ENCODE data around the gene IDH2.
A peak's percentile ranks its signal among the peaks of the same experiment; 100 is the strongest.

The IDH2 gene

GRCh38 chr15:90099072-90099867 is 3.0 kb downstream of the IDH2 start:
- POLR2A ChIA-PET = interaction anchor here (0.5 kb wide), 1 partner anchor 694 kb away, joined by 3 read pairs; no protein-coding TSS in a partner anchor
- Histone ChIP-seq H3K27ac (ENCODE audit: extremely low read depth, low read depth, low read length) (no peak overlapping the region), H3K4me1 (ENCODE audit: control insufficient read depth, insufficient read depth, low read length) (peaks cover 8% of the 10 kb centered on the region)

DNA sequence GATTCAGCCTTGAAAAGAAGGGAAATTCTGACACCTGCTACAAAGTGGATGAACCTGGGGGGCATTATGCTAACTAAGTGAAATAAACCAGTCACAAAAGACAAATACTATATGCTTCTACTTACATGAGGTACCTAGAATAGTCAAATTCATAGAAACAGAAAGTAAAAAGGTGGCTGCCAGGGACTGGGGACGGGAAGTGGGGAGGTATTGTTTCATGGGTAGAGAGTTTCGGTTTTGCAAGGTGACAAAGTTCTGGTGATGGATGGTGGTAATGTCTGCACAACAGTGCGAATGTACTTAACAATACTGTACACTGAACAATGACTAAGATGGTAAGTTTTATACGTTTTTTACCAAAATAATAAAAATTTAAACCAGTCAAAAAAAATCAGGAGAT is 4.8 kb downstream of the IDH2 start:
- H3K4me1 ChIP-seq (ENCODE audit: control insufficient read depth, insufficient read depth, low read length) = peaks cover 8% of the 10 kb centered on the region

More at GRCh38 chr15:90099072-90099867, 3.0 kb downstream of the IDH2 start:
- no peaks in the 10 kb centered on the region for H3K36me3 ChIP-seq (ENCODE audit: control insufficient read depth in 2 of 2, insufficient read depth in 1 of 2, low read length in 2 of 2)
- CTCF ChIA-PET = interaction anchor here (0.6 to 2.3 kb wide), 5 partner anchors 10 to 223 kb away, joined by 3 to 23 read pairs (median 6); no protein-coding TSS in a partner anchor
- H3K9me3 ChIP-seq (ENCODE audit: control insufficient read depth, insufficient read depth, low read depth, low read length) = no peaks in the 10 kb centered on the region
- TF ChIP-seq ZNF580 (tag by site-specific recombination; IDR thresholded peaks at IDR 0.05) (no peak), ZNF121 (tag by site-specific recombination; IDR thresholded peaks at IDR 0.05) (peak; percentile 94), ZNF146 (tag by site-specific recombination; IDR thresholded peaks at IDR 0.05) (no peak), ZFP41 (tag by site-specific recombination; IDR thresholded peaks at IDR 0.05; ENCODE audit: borderline replicate concordance) (no peak), ZNF214 (tag by site-specific recombination; IDR thresholded peaks at IDR 0.05; ENCODE audit: borderline replicate concordance) (no peak), ZNF660 (tag by site-specific recombination; IDR thresholded peaks at IDR 0.05) (no peak), MYNN (tag by site-specific recombination; IDR thresholded peaks at IDR 0.05; ENCODE audit: borderline replicate concordance) (no peak), ZFP3 (tag by site-specific recombination; IDR thresholded peaks at IDR 0.05; ENCODE audit: low read depth) (no peak)
- TF ChIP-seq, protein P1, sequence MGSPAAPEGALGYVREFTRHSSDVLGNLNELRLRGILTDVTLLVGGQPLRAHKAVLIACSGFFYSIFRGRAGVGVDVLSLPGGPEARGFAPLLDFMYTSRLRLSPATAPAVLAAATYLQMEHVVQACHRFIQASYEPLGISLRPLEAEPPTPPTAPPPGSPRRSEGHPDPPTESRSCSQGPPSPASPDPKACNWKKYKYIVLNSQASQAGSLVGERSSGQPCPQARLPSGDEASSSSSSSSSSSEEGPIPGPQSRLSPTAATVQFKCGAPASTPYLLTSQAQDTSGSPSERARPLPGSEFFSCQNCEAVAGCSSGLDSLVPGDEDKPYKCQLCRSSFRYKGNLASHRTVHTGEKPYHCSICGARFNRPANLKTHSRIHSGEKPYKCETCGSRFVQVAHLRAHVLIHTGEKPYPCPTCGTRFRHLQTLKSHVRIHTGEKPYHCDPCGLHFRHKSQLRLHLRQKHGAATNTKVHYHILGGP (tag by site-specific recombination; IDR thresholded peaks at IDR 0.05) = no peak
- H3K4me3 ChIP-seq (ENCODE audit: low read depth, low read length) = no peak overlapping the region

DNA sequence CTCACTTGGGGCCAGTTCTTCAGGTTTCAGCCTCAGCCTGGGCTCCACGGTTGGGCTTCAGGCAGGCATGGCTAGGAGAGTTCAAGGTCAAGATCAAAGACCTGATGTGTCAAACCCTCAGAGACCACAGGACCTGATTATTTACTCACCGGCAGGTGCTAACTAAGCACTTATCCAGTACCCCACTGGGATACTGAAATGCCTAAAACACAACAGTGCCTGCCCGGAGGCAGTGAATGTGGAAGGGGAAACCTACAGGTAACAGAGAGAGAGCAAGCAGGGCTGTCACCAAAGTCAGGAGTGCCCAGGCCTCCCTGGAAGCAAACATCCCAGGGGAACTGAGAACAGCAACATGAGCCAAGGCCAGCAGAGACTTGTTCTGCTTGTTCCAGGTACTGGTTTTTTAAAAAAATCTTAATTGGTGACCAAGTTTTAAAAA is 6.7 kb downstream of the IDH2 start:
- Histone ChIP-seq H3K27ac (ENCODE audit: extremely low read depth, low read depth, low read length) (no peak overlapping the region), H3K36me3 (ENCODE audit: control insufficient read depth in 2 of 2, insufficient read depth in 1 of 2, low read length in 2 of 2) (no peaks in the 10 kb centered on the region), H3K9me3 (ENCODE audit: control insufficient read depth, insufficient read depth, low read depth, low read length) (no peaks in the 10 kb centered on the region), H3K4me1 (ENCODE audit: control insufficient read depth, insufficient read depth, low read length) (peaks cover 5% of the 10 kb centered on the region), H3K4me3 (ENCODE audit: low read depth, low read length) (no peak overlapping the region)
- POLR2A ChIA-PET = interaction anchor here (0.6 kb wide), 1 partner anchor 172 kb away, joined by 3 read pairs; no protein-coding TSS in a partner anchor
- CTCF ChIA-PET = interaction anchor here (0.7 to 1.9 kb wide), 2 partner anchors 10 to 24 kb away, joined by 3 to 7 read pairs; no protein-coding TSS in a partner anchor
- TF ChIP-seq ZIC2 (tag by site-specific recombination; IDR thresholded peaks at IDR 0.05) (peak; percentile 85), ZBTB17 (tag by site-specific recombination; IDR thresholded peaks at IDR 0.05) (peak; percentile 86), TCF7L2 (IDR thresholded peaks at IDR 0.05; ENCODE audit: borderline replicate concordance, low read depth, low read length) (peak; percentile 48; the same call in 1 of the 2 replicates), ZNF449 (tag by site-specific recombination; IDR thresholded peaks at IDR 0.05) (peak; percentile 94), KLF1 (tag by site-specific recombination; IDR thresholded peaks at IDR 0.05) (no peak)

More for the DNA sequence above, 4.8 kb downstream of the IDH2 start:
- ChIA-PET POLR2A (interaction anchor here (0.6 kb wide), 1 partner anchor 119 kb away, joined by 3 read pairs; no protein-coding TSS in a partner anchor), CTCF (no interaction called here)
- Histone ChIP-seq H3K36me3 (ENCODE audit: control insufficient read depth in 2 of 2, insufficient read depth in 1 of 2, low read length in 2 of 2) (no peaks in the 10 kb centered on the region), H3K9me3 (ENCODE audit: control insufficient read depth, insufficient read depth, low read depth, low read length) (no peaks in the 10 kb centered on the region), H3K27ac (ENCODE audit: extremely low read depth, low read depth, low read length) (no peak overlapping the region), H3K4me3 (ENCODE audit: low read depth, low read length) (no peak overlapping the region)
- TF ChIP-seq ZNF830 (tag by site-specific recombination; IDR thresholded peaks at IDR 0.05; ENCODE audit: low read depth) = no peak
- no peak for TF ChIP-seq ZFP69B (tag by site-specific recombination; IDR thresholded peaks at IDR 0.05)
- TF ChIP-seq, protein P2, sequence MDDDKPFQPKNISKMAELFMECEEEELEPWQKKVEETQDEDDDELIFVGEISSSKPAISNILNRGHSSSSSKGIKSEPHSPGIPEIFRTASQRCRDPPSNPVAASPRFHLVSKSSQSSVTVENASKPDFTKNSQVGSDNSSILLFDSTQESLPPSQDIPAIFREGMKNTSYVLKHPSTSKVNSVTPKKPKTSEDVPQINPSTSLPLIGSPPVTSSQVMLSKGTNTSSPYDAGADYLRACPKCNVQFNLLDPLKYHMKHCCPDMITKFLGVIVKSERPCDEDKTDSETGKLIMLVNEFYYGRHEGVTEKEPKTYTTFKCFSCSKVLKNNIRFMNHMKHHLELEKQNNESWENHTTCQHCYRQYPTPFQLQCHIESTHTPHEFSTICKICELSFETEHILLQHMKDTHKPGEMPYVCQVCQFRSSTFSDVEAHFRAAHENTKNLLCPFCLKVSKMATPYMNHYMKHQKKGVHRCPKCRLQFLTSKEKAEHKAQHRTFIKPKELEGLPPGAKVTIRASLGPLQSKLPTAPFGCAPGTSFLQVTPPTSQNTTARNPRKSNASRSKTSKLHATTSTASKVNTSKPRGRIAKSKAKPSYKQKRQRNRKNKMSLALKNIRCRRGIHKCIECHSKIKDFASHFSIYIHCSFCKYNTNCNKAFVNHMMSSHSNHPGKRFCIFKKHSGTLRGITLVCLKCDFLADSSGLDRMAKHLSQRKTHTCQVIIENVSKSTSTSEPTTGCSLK (tag by site-specific recombination; IDR thresholded peaks at IDR 0.05) = no peak
- no peak for TF ChIP-seq IKZF3 (tag by site-specific recombination; IDR thresholded peaks at IDR 0.05)
